Amniotic stem cell (primary cell): ENCODE data around the gene CD52.

ENCODE experiments used
- DNase-seq: peaks from one replicate; lab custom pipeline; 2025; lab: John Stamatoyannopoulos, UW

CD52 gene

DNA sequence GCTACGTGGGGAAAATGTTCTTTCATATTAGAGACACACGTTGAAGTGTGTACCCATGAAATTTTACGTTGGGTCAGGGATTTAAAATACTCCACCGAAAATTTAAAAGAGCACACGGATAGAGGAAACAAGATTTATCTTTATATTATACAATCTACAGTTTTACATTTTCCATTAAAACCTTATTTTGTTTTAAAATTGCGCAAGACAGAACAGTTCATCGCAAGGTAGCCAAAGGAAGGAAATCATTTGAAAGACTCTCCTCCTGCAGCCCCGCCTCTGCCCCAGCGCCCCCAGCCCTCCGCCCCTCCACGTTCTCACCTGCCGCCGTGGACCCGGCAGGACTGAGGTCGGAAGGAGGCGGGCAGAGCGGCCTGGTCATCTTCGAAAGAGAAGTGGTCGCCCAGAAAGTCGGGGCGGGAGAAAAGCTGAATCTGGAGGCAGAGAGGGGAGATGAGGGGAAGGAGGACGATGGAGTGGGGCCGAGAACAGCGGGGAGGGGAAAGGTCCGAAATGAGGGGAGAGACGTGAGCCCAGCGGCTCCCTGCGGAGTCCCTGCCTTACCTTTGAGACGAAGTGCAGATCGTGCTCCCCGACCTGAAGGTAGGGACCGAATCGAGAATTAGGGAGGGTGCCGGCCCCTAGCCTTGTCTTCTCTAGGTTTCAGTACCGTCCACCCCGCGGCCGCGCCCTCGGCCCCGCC, 18.2 kb downstream of the CD52 start:
- no peak for DNase-seq

DNA sequence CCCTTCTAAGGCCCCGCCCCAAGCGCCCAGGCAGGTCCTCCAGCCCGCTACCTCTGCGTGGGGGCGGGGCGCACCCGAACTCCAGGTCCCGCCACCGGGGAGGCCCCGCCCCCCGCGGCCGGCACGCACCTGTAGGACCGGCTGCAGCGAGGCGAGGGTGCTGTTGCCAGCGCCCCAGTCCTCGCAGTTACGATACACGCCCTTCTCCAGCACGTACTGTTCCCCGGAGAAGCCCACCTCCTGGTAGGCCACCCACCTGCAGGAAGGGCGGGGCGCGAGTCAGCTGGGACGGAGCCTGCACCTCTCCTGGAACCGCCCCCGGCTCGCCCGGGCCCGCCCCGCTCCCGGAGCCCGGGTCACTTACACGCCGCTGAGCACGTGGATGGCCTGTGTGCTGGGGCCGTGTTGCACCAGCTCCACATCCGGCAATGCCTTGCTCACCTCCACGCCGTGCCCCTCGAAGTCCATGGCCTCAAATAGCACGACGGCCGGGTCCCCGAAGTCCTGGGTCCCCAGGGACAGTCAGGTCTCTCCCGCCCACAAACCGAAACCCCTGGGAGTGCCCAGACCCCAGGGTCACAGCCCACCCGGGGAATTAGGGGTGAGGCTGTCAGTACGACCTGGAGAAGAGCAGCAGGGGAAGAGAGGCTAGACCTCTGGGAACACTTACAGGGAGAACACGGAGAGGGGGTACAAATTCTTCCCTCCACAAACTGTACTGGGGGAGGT, 18.9 kb downstream of the CD52 start:
- DNase-seq: no peak

DNA sequence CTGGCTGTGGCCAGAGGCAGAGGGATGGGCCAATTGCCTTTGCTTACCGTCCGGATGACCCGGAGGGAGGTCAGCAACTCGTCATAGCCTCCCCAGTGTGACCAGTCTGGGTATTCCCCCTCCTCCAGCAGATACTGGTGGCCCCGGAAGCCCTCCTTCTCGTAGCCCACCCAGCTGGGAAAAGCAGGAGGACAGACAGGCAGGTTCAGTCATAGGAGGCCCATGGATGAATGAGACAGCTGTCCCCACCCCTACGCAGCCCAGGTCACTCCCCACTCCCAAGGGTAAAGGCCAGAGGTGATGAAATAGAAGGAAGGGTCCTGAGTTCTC, 19.4 kb downstream of the CD52 start:
- no peak for DNase-seq

DNA sequence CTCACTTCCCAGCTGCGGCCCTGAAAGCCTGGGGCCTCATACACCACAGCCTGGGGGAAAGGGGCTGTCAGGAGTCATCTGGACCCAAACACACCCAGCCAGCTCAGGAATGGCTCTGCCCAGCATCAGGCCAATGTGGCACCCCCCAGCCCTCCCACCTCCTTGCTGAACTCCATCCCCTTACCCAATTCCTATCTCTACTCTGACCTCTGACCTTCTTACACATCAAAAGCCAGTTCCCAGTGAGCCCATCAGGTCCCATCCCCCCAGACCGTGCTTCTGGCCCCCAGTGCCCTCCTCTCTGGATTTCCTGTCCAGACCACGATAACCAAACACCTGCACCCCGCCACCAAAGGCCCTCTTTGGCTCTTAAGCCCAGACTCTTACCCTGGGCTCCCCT, 19.9 kb downstream of the CD52 start:
- no peak for DNase-seq

DNA sequence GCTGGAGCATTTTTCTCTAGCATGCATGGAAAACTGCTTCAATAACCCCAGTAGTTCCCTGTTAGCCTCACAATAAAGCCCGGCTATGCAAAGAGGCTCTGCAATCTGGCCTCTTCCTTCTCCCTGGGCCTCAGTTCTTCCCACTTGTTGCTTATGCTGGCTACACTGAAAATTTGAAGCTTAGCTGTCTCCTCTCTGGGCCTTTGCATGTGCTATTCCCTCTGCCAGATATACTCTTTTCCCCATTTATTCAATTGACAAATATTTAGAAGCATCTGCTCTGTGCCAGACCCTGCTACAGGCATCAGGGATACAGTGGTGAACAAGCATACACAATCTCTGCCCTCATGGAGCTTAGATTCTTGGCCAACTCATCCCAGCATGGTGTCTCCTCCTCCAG, 20.9 kb downstream of the CD52 start:
- DNase-seq: no peak

DNA sequence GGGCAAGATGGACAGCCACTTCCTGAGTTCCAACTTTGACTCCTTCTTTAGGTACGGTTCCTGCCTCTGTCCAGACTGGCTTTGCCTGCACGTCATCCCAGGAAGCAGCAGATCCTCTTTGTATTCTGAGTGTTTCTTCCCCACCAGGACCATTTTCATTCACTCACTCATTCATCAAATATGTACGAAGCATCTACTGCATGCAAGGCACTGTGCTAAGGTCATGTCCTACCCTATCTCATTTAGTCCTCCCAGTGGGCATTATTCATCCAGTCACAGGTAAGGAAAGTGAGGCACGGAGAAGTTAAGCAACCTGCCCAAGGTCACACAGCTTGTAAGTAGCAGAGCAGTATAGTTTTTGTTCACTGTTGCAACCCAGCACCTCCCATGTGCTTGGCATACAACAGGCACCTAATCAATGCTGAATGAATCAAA, 22.3 kb downstream of the CD52 start:
- DNase-seq: no peak

DNA sequence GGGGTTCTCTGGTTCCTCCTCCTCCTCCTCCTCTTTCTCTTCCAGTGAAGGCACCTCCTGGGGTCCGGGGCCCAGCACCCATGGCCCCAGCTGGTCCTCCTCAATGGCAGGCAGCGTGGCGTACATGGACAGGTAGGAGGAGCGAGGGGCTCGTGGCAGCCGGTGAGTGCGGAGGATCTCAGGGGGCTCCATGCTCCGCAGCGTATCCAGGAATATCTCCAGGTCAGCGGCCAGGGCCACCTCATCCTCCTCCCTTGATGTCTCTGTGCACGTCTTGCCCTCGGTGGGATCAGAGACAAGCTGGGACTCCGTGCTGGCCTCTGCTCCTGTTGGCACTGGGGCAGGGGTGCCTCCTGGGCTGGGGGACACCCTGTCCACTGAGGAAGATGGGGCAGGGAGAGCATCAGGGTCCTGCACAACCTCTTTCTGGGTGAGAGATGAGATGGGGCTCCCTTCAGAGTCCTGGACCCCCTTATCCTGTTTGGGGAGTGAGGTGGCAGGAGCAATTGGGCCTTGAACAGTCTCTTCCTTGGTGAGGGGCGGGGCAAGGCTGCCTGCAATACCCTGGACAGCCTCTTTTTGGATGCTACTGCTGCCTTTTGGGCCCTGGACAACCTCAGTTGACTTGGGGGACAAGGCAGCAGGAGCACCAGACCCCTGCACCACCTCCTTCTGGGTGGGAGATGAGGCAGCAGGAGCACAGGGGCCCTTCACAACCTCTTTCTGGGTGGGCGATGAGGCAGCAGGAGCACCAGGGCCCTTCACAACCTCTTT, 26.6 kb downstream of the CD52 start:
- DNase-seq: no peak

DNA sequence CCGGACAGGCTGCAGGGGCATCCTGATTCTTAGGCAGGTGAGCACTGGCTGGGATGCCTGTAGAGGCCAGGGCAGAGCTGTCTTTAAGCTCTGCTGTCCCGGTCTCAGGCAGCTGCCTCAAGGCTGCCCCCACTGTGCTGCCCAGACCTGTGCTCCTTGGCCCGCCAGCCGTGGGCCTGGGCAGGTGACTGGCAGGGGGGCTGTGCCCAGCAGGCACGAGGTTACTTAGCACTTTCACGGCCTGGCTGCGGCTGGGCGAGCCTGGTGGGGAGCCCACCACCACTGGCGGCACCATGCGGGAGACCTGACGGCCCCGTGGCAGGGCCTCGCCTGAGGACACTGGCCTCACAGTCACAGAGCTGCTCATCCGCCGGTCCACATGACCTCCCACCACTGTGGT, 28.0 kb downstream of the CD52 start:
- no peak for DNase-seq

DNA sequence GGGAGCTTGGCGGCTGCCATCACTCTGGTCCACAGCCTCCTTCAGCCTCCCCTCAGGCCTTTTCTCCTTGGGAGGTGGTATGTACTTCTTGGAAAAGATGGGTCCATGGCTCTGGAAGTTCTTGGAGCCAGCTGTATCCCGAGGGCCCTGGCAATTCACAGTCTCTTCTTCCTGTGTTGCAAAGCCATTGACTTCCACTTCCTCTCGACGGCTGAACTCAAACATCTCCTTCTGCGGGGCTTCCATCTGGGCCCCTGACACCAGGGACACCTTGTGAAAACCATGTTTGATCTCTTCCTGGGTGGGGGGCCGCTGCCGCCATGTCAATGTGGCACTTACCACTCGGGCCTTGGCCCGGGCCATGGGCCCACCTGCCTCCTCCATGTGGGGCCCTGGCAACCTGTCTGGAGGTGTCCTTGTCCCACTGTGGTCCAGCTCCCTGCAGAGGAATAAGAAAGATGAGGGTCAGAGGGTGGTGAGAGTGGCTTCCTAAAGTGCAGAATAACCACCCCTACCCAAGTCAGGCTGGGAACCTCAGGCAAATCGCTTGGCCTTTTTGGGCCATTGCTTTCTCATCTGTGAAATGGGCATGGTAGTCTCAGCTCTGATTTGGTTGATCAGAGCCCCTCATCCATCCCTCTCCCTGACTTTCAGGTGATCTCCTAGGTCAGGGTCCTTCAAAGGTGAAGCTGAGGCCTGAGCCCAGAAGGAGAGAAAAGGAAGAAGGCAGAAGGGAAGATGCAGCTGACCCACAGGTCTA, 28.7 kb downstream of the CD52 start:
- DNase-seq: no peak

DNA sequence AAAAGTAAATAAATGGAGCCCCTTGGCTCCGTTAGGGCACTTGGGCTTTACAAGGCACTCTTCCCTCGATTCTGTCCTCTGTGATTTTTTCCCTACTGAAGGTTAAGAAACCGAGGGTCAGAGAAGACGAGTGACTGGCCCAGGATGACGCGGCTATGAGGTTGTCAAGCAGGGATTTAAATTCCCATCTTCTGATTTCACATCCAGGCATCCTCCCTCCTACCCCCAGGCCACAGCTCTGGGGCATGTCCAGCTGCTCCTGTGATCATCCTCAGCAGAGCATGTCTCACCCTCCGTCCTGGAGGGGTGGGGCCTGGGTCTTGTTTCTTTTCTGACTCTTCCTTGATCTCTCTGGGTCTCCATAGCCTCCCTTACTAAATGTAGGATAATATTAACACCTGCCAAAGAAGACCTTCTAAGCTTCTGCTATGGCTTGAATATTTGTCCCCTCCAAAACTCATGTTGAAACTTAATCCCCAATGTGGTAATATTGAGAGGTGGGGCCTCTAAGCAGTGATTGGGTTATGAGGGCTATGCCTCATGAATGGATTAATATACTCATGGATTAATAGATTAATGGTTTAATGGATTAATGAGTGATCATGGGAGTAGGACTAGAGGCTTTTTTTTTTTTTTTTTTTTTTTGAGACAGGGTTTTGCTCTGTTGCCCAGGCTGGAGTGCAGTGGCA, 31.6 kb downstream of the CD52 start:
- no peak for DNase-seq

DNA sequence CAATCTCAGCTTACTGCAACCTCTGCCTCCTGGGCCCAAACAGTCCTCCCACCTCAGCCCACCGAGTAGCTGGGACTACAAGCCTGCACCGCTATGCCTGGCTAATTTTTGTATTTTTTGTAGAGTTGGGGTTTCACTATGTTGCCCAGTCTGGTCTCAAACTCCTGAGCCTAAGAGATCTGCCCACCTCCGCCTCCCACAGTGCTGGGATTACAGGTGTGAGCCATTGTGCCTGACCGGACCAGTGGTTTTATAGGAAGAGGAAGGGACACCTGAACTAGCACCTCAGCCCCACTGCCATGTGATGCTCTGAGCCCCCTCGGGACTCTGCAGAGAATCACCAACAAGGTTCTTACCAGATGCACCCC, 32.1 kb downstream of the CD52 start:
- no peak for DNase-seq

DNA sequence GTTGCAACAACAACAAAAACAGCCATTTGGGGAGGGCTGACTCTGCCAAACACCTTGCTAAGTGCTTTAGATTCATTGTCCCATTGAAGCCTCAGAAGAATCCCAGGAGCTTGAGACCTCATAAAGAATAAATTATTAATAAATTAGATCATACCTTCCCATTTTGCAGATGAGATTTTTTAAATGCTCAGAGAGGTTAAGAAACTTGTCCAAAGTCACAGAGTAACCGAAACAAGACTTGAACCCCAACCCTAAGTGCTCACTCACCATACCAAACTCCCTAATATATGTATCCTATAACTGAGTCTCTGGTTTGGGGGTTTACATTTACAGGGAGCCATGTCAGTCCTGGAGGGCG, 32.6 kb downstream of the CD52 start:
- no peak for DNase-seq

DNA sequence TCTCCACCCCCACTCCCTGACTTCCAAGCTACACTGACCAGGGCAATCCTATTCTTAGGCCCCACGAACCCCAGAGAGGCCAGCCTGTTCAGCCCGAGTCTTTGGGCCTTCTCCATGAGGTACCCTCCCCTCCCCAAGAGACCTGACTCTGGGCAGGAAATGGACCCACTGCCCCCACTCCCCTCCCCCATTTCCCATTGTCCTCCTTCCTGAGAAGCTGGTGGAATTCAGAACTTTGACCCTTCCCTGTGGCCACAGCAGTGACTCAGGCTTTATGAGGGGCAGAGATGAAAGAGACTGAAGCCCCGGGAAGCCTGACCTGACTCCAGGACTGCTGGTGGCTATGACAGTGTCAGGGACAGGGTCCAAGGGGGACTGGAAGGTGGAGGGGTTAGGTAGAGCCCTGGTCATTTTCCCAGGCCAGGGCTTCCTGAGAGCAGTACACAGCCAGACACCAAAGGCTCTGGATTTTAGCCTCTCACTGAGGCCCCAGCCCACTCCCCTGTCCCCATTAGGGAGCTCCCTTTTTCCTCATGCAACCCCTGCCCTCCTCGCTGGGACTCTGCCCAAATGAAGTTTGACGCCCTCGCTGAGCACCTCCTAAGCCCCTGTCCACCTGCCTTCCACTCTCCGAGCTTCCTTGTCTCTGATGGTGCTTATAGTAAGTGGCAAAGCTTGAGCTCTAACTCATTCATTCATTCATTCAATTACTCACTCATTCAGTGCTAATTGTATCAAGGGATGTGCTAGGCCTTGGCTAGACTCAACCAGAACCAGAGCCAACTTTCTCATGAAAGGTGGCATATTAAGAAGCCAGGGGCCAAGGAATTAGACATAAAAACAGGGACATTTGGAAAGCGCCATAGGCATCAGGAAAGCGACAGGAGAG, 33.2 kb downstream of the CD52 start:
- no peak for DNase-seq

DNA sequence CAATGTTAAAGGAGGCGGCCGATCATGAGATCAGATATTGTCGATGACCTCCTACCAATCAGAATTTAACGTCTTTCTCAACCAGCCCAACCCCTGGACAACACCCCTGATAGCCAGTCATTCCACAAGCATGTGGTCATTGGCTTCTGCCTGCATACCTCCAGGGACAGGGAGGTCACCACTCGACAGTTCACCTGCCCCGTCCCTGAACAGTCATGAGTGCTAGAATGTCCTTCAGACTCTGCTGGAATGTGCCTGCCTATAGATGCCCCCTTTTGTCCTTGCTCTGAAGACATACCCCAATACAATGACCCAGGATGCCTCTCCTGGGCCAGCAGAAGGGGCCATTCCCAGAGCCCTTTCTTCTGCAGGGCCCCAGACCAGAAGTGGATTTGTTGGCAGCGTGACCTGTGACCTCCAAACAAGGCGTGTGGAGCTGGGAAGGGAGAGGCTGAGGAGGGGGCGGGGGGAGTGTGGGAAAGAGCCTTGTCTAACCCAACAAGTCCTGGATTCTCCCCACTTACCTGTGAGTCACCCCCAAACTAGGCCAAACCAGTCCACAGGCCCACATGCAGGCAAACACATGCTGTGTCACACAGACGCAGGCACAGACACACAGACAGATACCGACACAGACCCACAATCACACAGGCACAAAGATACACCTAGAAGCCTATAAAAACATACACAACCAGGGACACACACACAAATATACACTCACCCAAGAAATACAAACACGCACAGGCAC, 34.0 kb downstream of the CD52 start:
- no peak for DNase-seq

DNA sequence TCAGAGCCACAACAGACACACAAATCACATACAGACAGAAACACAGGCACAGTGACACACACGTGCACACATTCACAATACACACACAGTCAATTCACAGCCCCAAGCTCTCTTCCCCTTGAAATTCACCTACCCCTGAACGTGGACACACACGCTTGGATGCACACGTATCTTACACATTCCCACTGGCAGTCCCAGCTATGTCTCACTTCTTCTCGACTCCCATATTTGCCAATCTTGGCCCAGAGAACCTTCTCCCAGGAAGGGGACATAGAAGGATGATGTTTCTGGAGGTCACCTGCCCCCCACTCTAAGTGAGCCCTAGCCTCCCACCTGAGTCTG, 34.6 kb downstream of the CD52 start:
- DNase-seq: no peak

DNA sequence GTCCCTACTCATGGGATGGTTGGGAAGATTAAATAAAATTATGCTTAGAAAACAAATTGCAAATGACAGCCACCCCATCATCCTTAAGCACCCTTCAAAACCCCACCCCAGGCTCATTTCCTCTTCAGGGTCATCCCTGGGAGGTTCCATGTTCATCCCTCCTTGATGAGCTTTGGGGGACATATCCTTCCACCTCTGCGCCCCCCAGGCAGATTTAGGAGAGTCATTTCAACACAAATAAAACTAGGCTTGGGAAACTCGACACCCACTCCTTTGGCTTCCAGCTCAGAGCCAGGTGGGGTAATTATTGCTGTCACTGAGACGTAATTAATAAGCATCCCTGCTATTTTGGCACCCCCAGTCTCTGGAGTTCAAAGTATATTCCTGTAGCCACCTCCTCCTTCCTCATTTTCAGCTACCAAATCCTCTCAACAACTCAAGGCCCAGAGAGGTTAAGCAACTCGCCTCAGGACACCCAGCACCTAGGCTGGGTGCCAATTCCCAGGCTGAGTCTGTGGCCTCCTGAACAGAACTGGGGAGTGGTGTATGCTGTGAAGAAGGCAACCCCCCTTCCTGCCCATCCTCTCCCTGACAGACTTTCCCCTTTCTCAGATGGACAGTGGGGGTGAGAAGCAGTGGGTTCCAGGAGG, 35.6 kb downstream of the CD52 start:
- no peak for DNase-seq

DNA sequence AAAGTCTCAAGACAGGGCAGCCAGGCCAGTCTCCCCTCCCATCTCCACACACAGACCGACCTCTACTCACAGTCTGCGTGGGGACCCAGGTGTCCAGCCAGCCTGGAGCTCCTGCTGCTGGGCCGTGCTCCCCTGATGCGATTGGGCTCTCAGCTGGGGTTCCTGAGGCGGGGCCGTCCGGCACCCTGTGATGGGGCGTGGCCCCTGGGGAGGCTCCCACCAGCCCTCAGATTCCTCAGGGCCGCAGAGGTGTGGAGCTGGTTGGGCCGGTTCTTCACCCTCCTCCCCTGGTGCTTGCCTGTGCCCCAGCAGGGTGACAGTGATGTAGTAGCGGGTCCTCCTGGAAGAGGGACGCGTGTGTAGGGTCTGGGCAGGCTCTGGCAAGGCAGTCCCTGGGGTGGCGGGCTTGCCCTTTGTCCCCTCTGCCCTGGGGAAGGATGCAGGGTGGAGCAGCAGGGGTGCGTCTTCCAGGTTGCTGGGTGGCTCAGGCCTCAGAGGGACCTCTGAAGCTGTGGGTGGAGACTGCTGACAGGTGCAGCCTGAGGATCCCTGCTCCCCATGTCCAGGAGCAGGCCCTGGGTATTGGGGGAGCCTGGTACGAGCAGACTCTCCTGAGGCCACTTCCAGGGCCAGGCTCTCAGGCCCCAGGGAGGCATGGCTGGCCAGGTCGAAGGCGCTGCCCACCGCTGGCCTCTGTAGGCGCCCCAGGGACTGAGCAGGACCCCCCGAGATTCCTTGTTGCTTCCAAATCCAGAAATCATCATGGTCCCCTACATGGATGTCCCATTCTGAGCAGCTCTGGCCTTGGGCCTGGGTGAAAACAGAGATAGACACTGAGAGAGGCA, 36.4 kb downstream of the CD52 start, which contains the start of gene CRYBG2:
Gene CRYBG2, minus strand, starts transcription at position 155 of the 845 bp plus-strand sequence. CDS start 7,473 bp downstream, outside the sequence.
- no peak for DNase-seq

DNA sequence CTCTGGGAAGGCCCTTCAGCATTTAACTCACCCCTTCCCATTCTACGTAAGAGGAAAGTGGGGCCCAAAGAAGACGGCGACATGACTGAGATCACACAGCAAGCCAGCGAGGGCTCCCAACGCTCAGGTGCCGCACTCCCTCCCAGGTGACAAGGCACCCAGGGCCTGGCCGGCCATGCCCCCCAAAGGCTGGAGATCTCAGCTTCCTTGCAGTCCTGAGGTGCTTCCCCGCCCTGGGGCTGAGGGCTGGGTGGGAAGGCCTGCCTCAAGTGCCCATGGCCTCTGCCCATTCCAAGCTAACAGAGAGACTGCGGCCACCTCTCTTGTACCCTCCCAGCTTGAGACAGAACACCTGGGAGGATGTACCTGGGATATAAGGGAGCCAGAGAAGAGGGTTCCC, 37.2 kb downstream of the CD52 start:
- no peak for DNase-seq

DNA sequence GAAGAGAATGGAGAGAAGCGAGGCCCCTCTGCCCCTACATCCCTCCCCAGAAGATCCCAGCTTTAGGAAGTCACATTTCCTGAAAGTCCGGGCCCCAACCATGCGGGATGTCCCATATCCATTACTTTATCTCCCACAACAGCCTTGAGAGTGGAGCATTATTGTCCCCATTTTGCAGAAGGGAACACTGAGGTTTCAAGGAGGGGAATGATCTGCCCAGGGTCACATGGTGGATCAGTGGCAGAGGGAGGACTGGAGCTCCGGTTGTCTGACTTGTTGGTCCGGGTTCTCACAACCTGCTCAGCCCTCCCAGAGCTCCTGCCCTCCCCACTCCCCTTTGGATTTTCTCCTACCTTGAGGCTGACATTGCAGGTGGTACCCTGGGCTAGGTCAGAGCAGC, 38.3 kb downstream of the CD52 start:
- DNase-seq: no peak
